Astrocyte (in vitro differentiated cells and primary cell): Measurements from ENCODE around the gene IFITM2.

Experiments used
- CTCF ChIP-seq: IDR thresholded peaks from 2 replicates; pipeline ENCODE4 v1.5.1; 2011; ENCODE audit warnings: low read depth, mild to moderate bottlenecking, inconsistent platforms, low read length, moderate library complexity; ENCODE audit not compliant: insufficient read depth
- EZH2 ChIP-seq: IDR thresholded peaks from 2 replicates; pipeline ENCODE4 v1.6.1; 2012; ENCODE audit warnings: mild to moderate bottlenecking, low read length, inconsistent platforms; ENCODE audit not compliant: insufficient read depth

- TF ChIP-seq EZH2 (no peak), CTCF (no peak)
Measured at GRCh38 chr11:351411-351810, 43.8 kb downstream of the IFITM2 start.
